Sigmoid colon (tissue), 4 donors: Measurements from ENCODE around the gene ELAC1.

Source experiments
- EP300 ChIP-seq, 4 donors: sonication (generic); formaldehyde crosslinking; IDR thresholded peaks; one replicate each; pipeline ENCODE4 v1.6.1; 2017; ENCODE audit warnings: antibody characterized with exemption in 4 of 4
- POLR2A ChIP-seq, 2 donors: fragments of 450-650 bp; IDR thresholded peaks; one replicate each; pipeline ENCODE4 v1.6.1; 2016; ENCODE audit warnings: antibody characterized with exemption in 2 of 2, mild to moderate bottlenecking in 2 of 2, moderate library complexity in 2 of 2
- POLR2AphosphoS5 ChIP-seq, 4 donors: sonication (generic); formaldehyde crosslinking; IDR thresholded peaks; one replicate each; pipeline ENCODE4 v1.6.1; 2017; ENCODE audit warnings: antibody characterized with exemption in 4 of 4
- TF ChIP-seq, protein P1 (sequence below), 4 experiments: fragments of 450-650 bp in 3 of 4; fragments of 200-600 bp in 1 of 4; IDR thresholded peaks; one replicate each; pipeline ENCODE4 v1.5.1; 2016 to 2019; ENCODE audit warnings: antibody characterized with exemption in 4 of 4, mild to moderate bottlenecking in 3 of 4, moderate library complexity in 2 of 4

DNA sequence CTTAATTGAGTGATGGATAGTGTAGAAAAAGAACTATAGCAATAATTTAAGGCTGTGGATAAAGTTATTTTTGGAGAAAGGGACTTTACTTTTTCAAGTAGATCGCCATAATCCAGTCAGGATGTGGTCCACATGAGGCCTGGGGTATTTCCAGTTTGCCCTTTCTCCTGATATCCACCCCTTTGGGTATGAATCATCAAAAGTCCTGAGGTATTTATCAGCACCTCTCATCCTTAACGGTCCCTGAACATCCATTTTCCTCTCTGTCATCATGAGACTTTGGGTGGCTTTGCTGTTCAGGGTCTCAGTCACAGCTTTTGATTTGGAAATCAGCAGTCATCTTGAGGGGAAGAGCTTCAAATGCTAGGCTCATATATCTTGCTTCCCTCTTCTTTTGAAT is 39.3 kb upstream of the ELAC1 start:
- no peak for TF ChIP-seq POLR2A (IDR thresholded peaks at IDR 0.05)
- TF ChIP-seq, protein P1, sequence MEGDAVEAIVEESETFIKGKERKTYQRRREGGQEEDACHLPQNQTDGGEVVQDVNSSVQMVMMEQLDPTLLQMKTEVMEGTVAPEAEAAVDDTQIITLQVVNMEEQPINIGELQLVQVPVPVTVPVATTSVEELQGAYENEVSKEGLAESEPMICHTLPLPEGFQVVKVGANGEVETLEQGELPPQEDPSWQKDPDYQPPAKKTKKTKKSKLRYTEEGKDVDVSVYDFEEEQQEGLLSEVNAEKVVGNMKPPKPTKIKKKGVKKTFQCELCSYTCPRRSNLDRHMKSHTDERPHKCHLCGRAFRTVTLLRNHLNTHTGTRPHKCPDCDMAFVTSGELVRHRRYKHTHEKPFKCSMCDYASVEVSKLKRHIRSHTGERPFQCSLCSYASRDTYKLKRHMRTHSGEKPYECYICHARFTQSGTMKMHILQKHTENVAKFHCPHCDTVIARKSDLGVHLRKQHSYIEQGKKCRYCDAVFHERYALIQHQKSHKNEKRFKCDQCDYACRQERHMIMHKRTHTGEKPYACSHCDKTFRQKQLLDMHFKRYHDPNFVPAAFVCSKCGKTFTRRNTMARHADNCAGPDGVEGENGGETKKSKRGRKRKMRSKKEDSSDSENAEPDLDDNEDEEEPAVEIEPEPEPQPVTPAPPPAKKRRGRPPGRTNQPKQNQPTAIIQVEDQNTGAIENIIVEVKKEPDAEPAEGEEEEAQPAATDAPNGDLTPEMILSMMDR (IDR thresholded peaks at IDR 0.05), result no peak
- no peak for TF ChIP-seq POLR2AphosphoS5 (IDR thresholded peaks at IDR 0.05)
- no peak for TF ChIP-seq EP300 (IDR thresholded peaks at IDR 0.05)
